GM23248 (cell line): ENCODE data around the gene MAP3K14. TPM values are rescaled to one million over a fixed set of nuclear protein-coding genes. Genes with fewer than 3 reads are reported as not detected.
A peak's percentile ranks its signal among the peaks of the same experiment; 100 is the strongest.

Experiments
- DNase-seq: peaks from one replicate; pipeline ENCODE4 v3.0.0-alpha.2; 2015
- H2AFZ ChIP-seq: fragments of 200-600 bp; sonication (generic); 2 replicates; pipeline ENCODE4 v1.6.1; 2016; ENCODE audit warnings: antibody characterized with exemption
- H3F3A ChIP-seq: fragments of 200-600 bp; sonication (generic); 2 replicates; pipeline ENCODE4 v1.6.1; 2016; ENCODE audit warnings: mild to moderate bottlenecking, antibody characterized with exemption, mixed run types; ENCODE audit not compliant: insufficient read depth
- H3K27ac ChIP-seq: fragments of 200-600 bp; sonication (generic); 2 replicates; pipeline ENCODE4 v1.5.1; 2016; ENCODE audit warnings: mild to moderate bottlenecking
- H3K27me3 ChIP-seq: fragments of 200-600 bp; sonication (generic); replicated peaks from 2 replicates; pipeline ENCODE4 v1.6.1; 2016; ENCODE audit warnings: mild to moderate bottlenecking; ENCODE audit not compliant: insufficient read depth
- H3K36me3 ChIP-seq: fragments of 200-600 bp; sonication (generic); 2 replicates; pipeline ENCODE4 v1.6.1; 2016; ENCODE audit warnings: low read depth, mild to moderate bottlenecking
- H3K4me1 ChIP-seq: fragments of 200-600 bp; sonication (generic); 2 replicates; pipeline ENCODE4 v1.6.1; 2016; ENCODE audit warnings: mild to moderate bottlenecking; ENCODE audit not compliant: insufficient read depth
- H3K4me2 ChIP-seq: fragments of 200-600 bp; sonication (generic); one replicate; pipeline ENCODE4 v1.6.1; 2016; ENCODE audit warnings: mild to moderate bottlenecking; ENCODE audit not compliant: unreplicated experiment
- H3K4me3 ChIP-seq: fragments of 200-600 bp; sonication (generic); 2 replicates; pipeline ENCODE4 v1.5.1; 2016; ENCODE audit warnings: mild to moderate bottlenecking
- H3K79me2 ChIP-seq: fragments of 200-600 bp; sonication (generic); 2 replicates; pipeline ENCODE4 v1.6.1; 2016; ENCODE audit warnings: mild to moderate bottlenecking; ENCODE audit not compliant: insufficient read depth
- H3K9ac ChIP-seq: fragments of 200-600 bp; sonication (generic); 2 replicates; pipeline ENCODE4 v1.6.1; 2016; ENCODE audit warnings: mild to moderate bottlenecking
- H3K9me2 ChIP-seq: fragments of 200-600 bp; sonication (generic); 2 replicates; pipeline ENCODE4 v1.6.1; 2016; ENCODE audit warnings: mixed run types, mild to moderate bottlenecking, moderate library complexity; ENCODE audit not compliant: insufficient read depth
- H3K9me3 ChIP-seq: fragments of 200-600 bp; sonication (generic); one replicate; pipeline ENCODE4 v1.6.1; 2017; ENCODE audit warnings: low read depth
- H4K20me1 ChIP-seq: fragments of 200-600 bp; sonication (generic); 2 replicates; pipeline ENCODE4 v1.6.0; 2016; ENCODE audit not compliant: insufficient read depth
- EZH2 ChIP-seq: fragments of 200-600 bp; sonication (generic); IDR thresholded peaks from 2 replicates; pipeline ENCODE4 v1.6.1; 2018; ENCODE audit warnings: antibody characterized with exemption, mild to moderate bottlenecking; ENCODE audit not compliant: insufficient read depth, poor library complexity, severe bottlenecking
- EZH2phosphoT487 ChIP-seq: fragments of 200-600 bp; sonication (generic); IDR thresholded peaks from 2 replicates; pipeline ENCODE4 v1.6.1; 2018; ENCODE audit warnings: antibody characterized with exemption, moderate library complexity, mild to moderate bottlenecking, low read depth; ENCODE audit not compliant: insufficient read depth
- WGBS, 2 experiments: methylation state at CpG; one replicate each; pipeline ENCODE4 v1.1.6; 2015 to 2017; ENCODE audit warnings: low lambda C conversion rate in 2 of 2, low coverage in 1 of 2; ENCODE audit errors: missing lambda C conversion rate in 2 of 2; 5-methylcytosine and 5-hydroxymethylcytosine counted together
- in situ Hi-C: fragments of 300-500 bp; cut with MboI; formaldehyde crosslinking; loops from 2 replicates; pipeline ENCODE4 v1.15.0; 2020
- polyA plus RNA-seq: library from polyadenylated mRNA; unstranded; fragments of >200 nt; fragmentation: Nextera tagmentation; extraction: Ambion mirVana; gene quantifications from 2 replicates; pipeline ENCODE4 v1.2.1, GENCODE V29; 2016
- total RNA-seq: library from RNA; depleted of rRNA; stranded (reverse); fragments of >200 nt; shearing (Covaris generic); gene quantifications from 2 replicates; pipeline ENCODE4 v1.2.3, GENCODE V29; 2014

The MAP3K14 gene
- total and polyA plus RNA-seq, 2 experiments from 2014 or later = 3.4 to 4.2 TPM

DNA sequence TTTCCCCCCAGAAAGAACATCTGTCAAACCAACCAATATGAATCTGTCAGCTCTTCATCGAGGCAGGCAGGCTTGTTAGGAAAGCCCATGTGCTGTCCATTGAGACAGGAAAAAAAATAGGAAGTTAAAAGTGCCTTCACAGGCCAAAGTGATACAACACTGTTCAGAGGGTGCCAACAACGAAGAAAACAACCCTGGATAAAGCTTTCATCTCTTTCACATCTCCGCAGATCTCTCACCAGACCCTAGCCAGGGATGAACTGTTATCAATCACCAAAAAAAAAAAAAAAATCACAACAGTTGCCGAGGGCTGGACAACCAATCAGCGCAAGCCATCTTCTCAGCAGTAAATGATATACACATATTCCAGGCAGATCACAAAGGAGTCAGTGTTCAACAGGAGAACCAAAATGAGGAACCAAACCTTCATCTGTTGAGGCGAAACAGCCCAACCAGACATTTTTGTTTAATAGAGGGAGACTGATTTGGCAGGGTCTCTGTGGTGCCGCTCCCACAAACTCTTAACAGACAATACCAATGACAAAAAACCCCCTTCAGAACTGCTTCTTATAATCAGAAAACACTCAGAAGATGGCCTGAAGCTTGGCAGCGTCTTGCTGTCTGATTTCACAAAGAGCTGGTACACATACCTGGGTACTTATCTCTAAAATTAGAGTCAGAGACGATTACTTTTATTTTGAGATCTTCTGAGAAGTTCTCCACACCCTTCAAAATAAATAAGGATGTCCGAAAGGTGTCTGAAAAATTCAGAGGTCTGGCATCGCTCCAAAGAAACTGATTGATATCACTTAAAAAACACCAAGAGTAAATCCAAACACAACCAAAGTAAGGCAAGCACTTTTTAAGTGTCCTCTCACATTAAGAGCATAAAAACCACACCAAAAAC, 1.8 kb downstream of the MAP3K14 start:
- Histone ChIP-seq H3K79me2 (peaks cover 65% of the 10 kb centered on the region), H3K4me2 (peak overlapping the region; percentile 98), H3K27ac (no peak overlapping the region), H3K9me2 (no peaks in the 10 kb centered on the region), H2AFZ (no peak overlapping the region), H3K9ac (peak overlapping the region; percentile 86), H3K9me3 (no peaks in the 10 kb centered on the region), H3K27me3 (no peaks in the 10 kb centered on the region), H3K4me3 (peak overlapping the region; percentile 94), H3F3A (peaks cover 56% of the 10 kb centered on the region), H3K4me1 (peaks cover 79% of the 10 kb centered on the region), H3K36me3 (no peaks in the 10 kb centered on the region), H4K20me1 (no peaks in the 10 kb centered on the region)
- in situ Hi-C loops = no loop called here
- peak; percentile 58 for DNase-seq
- TF ChIP-seq EZH2phosphoT487 (no peak), EZH2 (no peak)
- WGBS, 2 experiments = 7 to 10% methylated on average over 11 of the region's 11 CpGs

DNA sequence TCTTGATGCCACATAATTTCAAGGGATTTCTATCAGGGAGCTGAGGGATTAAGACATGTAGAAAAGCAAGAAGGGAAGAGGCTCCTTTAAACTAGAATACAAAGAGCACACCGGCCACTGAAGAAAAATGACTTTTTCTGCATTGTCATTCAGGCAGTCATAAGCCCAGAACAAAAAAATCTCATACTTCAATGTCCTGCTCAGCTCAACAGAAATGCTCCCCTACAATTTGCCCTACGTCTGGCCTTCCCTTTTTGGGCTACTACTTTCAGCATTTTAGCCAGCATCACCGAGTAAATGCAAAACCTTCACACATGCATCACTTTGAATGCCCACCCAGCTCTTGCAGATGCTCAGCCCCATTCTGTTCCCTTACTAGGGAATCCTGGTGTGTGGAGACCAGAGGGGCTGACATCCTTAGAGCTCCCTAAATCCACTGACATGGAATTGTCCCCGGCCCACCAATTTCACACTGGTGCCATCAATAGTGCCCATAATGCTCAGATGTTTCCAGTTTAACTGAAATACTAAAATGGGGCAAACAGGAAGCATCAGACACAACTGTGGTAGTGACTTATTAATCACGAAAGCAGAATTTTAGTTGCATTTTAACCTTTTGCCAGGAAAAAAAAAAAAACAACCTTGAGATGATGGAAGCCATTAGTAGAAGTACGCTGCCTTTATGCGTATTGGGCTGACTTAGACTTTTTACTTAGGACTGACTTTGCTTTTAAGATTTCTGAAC, 2.7 kb downstream of the MAP3K14 start:
- Histone ChIP-seq H3K79me2 (peaks cover 73% of the 10 kb centered on the region), H3F3A (peaks cover 47% of the 10 kb centered on the region), H3K4me2 (peak overlapping the region; percentile 98), H3K36me3 (no peaks in the 10 kb centered on the region), H3K4me3 (peak overlapping the region; percentile 94), H3K27ac (no peak overlapping the region), H3K9me2 (no peaks in the 10 kb centered on the region), H3K27me3 (no peaks in the 10 kb centered on the region), H4K20me1 (no peaks in the 10 kb centered on the region), H3K4me1 (peaks cover 71% of the 10 kb centered on the region), H2AFZ (no peak overlapping the region), H3K9ac (peak overlapping the region; percentile 86), H3K9me3 (no peaks in the 10 kb centered on the region)
- WGBS, 2 experiments = 49 to 52% methylated on average over 7 of the region's 7 CpGs
- DNase-seq = no peak
- in situ Hi-C loops = no loop called here
- TF ChIP-seq EZH2phosphoT487 = no peak
- no peak for TF ChIP-seq EZH2

DNA sequence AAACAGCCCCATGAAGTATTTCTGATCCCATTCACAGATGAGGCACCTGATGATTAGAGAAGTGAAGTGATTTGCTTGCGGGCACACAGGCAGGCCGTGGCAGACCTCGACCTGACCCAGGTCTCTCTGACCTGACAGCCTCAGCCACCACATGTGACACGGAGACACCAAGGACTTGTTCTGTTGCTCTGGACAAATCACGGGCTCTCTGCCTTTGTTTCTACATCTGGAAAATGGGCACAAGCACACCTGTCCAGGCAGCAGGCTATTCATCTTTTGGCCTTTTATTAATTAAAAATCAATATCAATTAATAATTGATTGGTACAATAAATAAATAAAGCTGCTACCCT, 3.4 kb downstream of the MAP3K14 start:
- no peaks in the 10 kb centered on the region for H3K27me3 ChIP-seq
- H4K20me1 ChIP-seq = no peaks in the 10 kb centered on the region
- peak overlapping the region; percentile 85 for H3K4me2 ChIP-seq
- peaks cover 81% of the 10 kb centered on the region for H3K79me2 ChIP-seq
- no peaks in the 10 kb centered on the region for H3K9me2 ChIP-seq
- in situ Hi-C loops = no loop called here
- H3K9me3 ChIP-seq = no peaks in the 10 kb centered on the region
- H3K9ac ChIP-seq = peak overlapping the region; percentile 86; the same call in 1 of the 2 replicates
- no peak overlapping the region for H3K4me3 ChIP-seq
- no peak for DNase-seq
- H3K36me3 ChIP-seq = no peaks in the 10 kb centered on the region
- 66 to 75% methylated on average over 5 of the region's 5 CpGs for WGBS, 2 experiments
- H3K4me1 ChIP-seq = peaks cover 63% of the 10 kb centered on the region
- no peak for TF ChIP-seq EZH2phosphoT487
- no peak for TF ChIP-seq EZH2
- no peak overlapping the region for H3K27ac ChIP-seq
- H2AFZ ChIP-seq = no peak overlapping the region
- peaks cover 42% of the 10 kb centered on the region for H3F3A ChIP-seq

DNA sequence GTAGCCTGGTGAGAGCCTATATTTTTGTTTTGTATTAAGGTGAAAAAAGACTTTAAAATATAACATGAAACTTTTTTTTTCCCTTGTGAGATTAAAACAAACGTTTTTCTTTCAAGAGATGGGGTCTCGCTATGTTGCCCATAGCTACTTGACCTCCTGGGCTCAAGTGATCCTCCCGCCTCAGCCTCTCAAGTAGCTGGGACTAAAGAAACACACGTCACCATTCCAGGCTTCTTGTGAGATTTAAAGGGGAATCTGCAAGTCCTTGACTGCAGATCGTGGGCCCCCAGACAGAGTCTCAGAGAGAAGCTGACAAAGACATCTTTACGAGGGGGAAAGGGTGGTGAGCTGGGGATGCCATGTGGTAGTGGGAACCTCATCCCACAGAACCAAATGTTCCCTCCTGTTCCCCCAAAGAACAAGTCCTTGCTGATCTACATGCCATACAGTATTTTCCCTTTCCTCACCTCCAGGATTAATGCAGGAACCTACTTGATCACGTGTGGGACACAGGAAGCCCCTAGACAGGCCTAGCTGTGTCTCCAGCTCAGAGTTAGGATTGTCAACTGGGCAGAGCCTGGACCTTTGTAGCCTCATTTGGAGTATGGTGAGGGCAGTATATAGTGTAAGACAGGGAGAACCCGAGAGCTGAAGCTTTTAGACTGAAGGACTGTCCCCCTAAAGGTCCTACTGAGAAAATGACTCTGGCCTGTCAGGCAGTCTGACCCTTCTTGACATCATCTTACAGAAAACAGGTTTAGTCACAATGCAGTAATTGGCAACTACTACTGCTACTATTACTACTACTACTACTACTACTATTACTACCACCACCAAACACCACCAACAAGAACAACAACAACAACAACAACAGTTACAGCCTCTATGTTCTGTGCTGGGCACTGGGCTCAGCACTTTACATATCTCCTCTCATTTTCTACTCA, 4.1 kb downstream of the MAP3K14 start:
- Histone ChIP-seq H3K9me2 (no peaks in the 10 kb centered on the region), H3K9me3 (no peaks in the 10 kb centered on the region), H3K27ac (peak overlapping the region; percentile 68), H2AFZ (no peak overlapping the region), H4K20me1 (no peaks in the 10 kb centered on the region), H3K4me1 (peaks cover 61% of the 10 kb centered on the region), H3K36me3 (no peaks in the 10 kb centered on the region), H3K4me2 (peak overlapping the region; percentile 85), H3F3A (peaks cover 42% of the 10 kb centered on the region), H3K79me2 (peaks cover 87% of the 10 kb centered on the region), H3K9ac (peak overlapping the region; percentile 62), H3K27me3 (no peaks in the 10 kb centered on the region), H3K4me3 (peak overlapping the region; percentile 53)
- TF ChIP-seq EZH2 = no peak
- 42 to 43% methylated on average over 8 of the region's 8 CpGs for WGBS, 2 experiments
- in situ Hi-C loops = no loop called here
- DNase-seq = peak; percentile 42
